SH-SY5Y (cell line): ENCODE data around the gene KMT2E.

ENCODE experiments used
- GATA2 ChIP-seq: IDR thresholded peaks from 2 replicates; pipeline ENCODE4 v1.6.1; 2011; ENCODE audit warnings: mild to moderate bottlenecking, low read depth, low read length
- GATA3 ChIP-seq: IDR thresholded peaks from 2 replicates; pipeline ENCODE4 v1.6.1; 2011; ENCODE audit warnings: low read depth, mild to moderate bottlenecking, low read length, moderate library complexity

GRCh38 chr7:105035349-105035748, 21.3 kb downstream of the KMT2E start:
- no peak for TF ChIP-seq GATA3
- TF ChIP-seq GATA2, result no peak
